Osteoblast (primary cell): Measurements from ENCODE around the gene PPHLN1. TPM values are rescaled to one million over a fixed set of nuclear protein-coding genes. Genes with fewer than 3 reads are reported as not detected.

Experiments used
- DNase-seq: peaks from one replicate; pipeline ENCODE4 v3.0.0; 2011; ENCODE audit warnings: low spot score, mixed read lengths; ENCODE audit not compliant: insufficient read length; ENCODE audit errors: missing footprints
- H2AFZ ChIP-seq: 2 replicates; pipeline ENCODE4 v1.6.0; 2011; ENCODE audit warnings: mild to moderate bottlenecking, low read length
- H3K27ac ChIP-seq: 2 replicates; pipeline ENCODE4 v1.5.1; 2011; ENCODE audit warnings: mild to moderate bottlenecking, low read depth, low read length, moderate library complexity
- H3K27me3 ChIP-seq: 2 replicates; pipeline ENCODE4 v1.6.0; 2012; ENCODE audit warnings: mild to moderate bottlenecking, control low read depth, inconsistent platforms, low read length, moderate library complexity; ENCODE audit not compliant: insufficient read depth
- H3K36me3 ChIP-seq: 2 replicates; pipeline ENCODE4 v1.5.1; 2011; ENCODE audit warnings: mild to moderate bottlenecking, low read length, control low read depth, moderate library complexity; ENCODE audit not compliant: insufficient read depth
- H3K4me1 ChIP-seq: 2 replicates; pipeline ENCODE4 v1.5.1; 2011; ENCODE audit warnings: mild to moderate bottlenecking, low read length, control low read depth, moderate library complexity; ENCODE audit not compliant: insufficient read depth
- H3K4me2 ChIP-seq: 2 replicates; pipeline ENCODE4 v1.6.0; 2011; ENCODE audit warnings: mild to moderate bottlenecking, low read length; ENCODE audit not compliant: insufficient read depth
- H3K4me3 ChIP-seq: fragments of 200-600 bp; sonication (generic); 3 replicates; pipeline ENCODE4 v1.5.1; 2012; ENCODE audit warnings: mild to moderate bottlenecking, low read length, inconsistent platforms; ENCODE audit not compliant: insufficient read depth
- H3K79me2 ChIP-seq: 2 replicates; pipeline ENCODE4 v1.6.0; 2012; ENCODE audit warnings: mild to moderate bottlenecking, low read length, control low read depth, inconsistent platforms; ENCODE audit not compliant: insufficient read depth
- H3K9me3 ChIP-seq: 2 replicates; pipeline ENCODE4 v1.5.1; 2011; ENCODE audit warnings: low read depth, low read length, control low read depth
- H4K20me1 ChIP-seq: 2 replicates; pipeline ENCODE4 v1.6.0; 2012; ENCODE audit warnings: mild to moderate bottlenecking, low read length, control low read depth; ENCODE audit not compliant: insufficient read depth
- CTCF ChIP-seq: IDR thresholded peaks from 2 replicates; pipeline ENCODE4 v1.5.1; 2011; ENCODE audit warnings: mild to moderate bottlenecking, low read depth, low read length, moderate library complexity; ENCODE audit errors: extremely low read depth
- total RNA-seq: library from RNA; depleted of rRNA; stranded (reverse); fragments of >200 nt; gene quantifications from 2 replicates; pipeline ENCODE4 v1.2.3, GENCODE V29; 2012

The PPHLN1 gene
- total RNA-seq, 1 donor = 70.9 TPM

DNA sequence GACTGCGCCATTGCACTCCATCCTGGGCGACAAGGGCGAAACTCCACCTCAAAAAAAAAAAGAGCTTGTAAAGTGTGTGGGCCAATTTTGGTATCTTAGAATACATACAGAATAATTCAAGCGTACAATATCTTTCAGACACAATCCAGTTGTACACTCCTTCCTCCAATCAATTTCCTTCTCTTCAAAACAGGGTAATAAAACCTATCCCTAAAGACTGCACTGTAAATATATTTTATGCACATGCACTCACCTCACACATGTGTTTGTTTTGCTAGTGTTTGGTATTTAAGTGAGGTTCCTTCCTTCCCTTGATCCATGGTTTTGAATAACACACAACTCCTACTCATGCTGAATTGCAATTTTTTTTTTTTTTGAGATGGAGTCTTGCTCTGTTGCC, 137.7 kb downstream of the PPHLN1 start:
- Histone ChIP-seq H3K4me3 (no peak overlapping the region), H3K9me3 (no peaks in the 10 kb centered on the region), H3K27me3 (no peaks in the 10 kb centered on the region), H2AFZ (no peak overlapping the region), H4K20me1 (peaks cover 17% of the 10 kb centered on the region), H3K79me2 (no peaks in the 10 kb centered on the region), H3K27ac (no peak overlapping the region), H3K4me1 (no peaks in the 10 kb centered on the region), H3K4me2 (no peak overlapping the region), H3K36me3 (peaks cover 82% of the 10 kb centered on the region)
- TF ChIP-seq CTCF = no peak
- no peak for DNase-seq

- no peak for DNase-seq
- no peaks in the 10 kb centered on the region for H3K9me3 ChIP-seq
- peaks cover 80% of the 10 kb centered on the region for H3K36me3 ChIP-seq
- peaks cover 8% of the 10 kb centered on the region for H3K4me1 ChIP-seq
- H3K27ac ChIP-seq = no peak overlapping the region
- no peak overlapping the region for H2AFZ ChIP-seq
- no peak overlapping the region for H3K4me3 ChIP-seq
- H4K20me1 ChIP-seq = peaks cover 18% of the 10 kb centered on the region
- H3K79me2 ChIP-seq = peaks cover 26% of the 10 kb centered on the region
- TF ChIP-seq CTCF = no peak
- H3K4me2 ChIP-seq = no peak overlapping the region
- no peaks in the 10 kb centered on the region for H3K27me3 ChIP-seq
These were observed 142.4 kb downstream of the PPHLN1 start for GRCh38 chr12:42468341-42468821.

GRCh38 chr12:42468921-42469320, 143.0 kb downstream of the PPHLN1 start:
- no peaks in the 10 kb centered on the region for H3K27me3 ChIP-seq
- H2AFZ ChIP-seq = no peak overlapping the region
- no peak for TF ChIP-seq CTCF
- no peak overlapping the region for H3K4me2 ChIP-seq
- no peaks in the 10 kb centered on the region for H3K9me3 ChIP-seq
- H3K79me2 ChIP-seq = peaks cover 29% of the 10 kb centered on the region
- peaks cover 13% of the 10 kb centered on the region for H3K4me1 ChIP-seq
- peaks cover 15% of the 10 kb centered on the region for H4K20me1 ChIP-seq
- H3K36me3 ChIP-seq = peaks cover 74% of the 10 kb centered on the region
- no peak for DNase-seq
- H3K27ac ChIP-seq = no peak overlapping the region
- no peak overlapping the region for H3K4me3 ChIP-seq

- peaks cover 33% of the 10 kb centered on the region for H3K79me2 ChIP-seq
These were observed 143.6 kb downstream of the PPHLN1 start for GRCh38 chr12:42469355-42470175.

More at GRCh38 chr12:42469355-42470175, 143.6 kb downstream of the PPHLN1 start:
- DNase-seq = no peak
- Histone ChIP-seq H3K9me3 (no peaks in the 10 kb centered on the region), H3K27ac (no peak overlapping the region), H4K20me1 (peaks cover 16% of the 10 kb centered on the region), H3K4me1 (peaks cover 18% of the 10 kb centered on the region), H3K4me3 (no peak overlapping the region), H3K4me2 (no peak overlapping the region), H3K36me3 (peaks cover 68% of the 10 kb centered on the region), H3K27me3 (no peaks in the 10 kb centered on the region), H2AFZ (no peak overlapping the region)
- TF ChIP-seq CTCF = no peak
